COLO668 (cell line): Measurements from ENCODE around the gene RAD51B.

ENCODE experiments used
- DNase-seq: peaks from one replicate; lab custom pipeline; 2025; ENCODE audit not compliant: unreplicated experiment; lab: John Stamatoyannopoulos, UW

The RAD51B gene

GRCh38 chr14:68262567-68262966, 443.0 kb downstream of the RAD51B start:
- DNase-seq: no peak

GRCh38 chr14:68263563-68264259, 444.1 kb downstream of the RAD51B start:
- no peak for DNase-seq

GRCh38 chr14:68264260-68264569, 444.6 kb downstream of the RAD51B start:
- no peak for DNase-seq

- DNase-seq: no peak
Measured at GRCh38 chr14:68266998-68267397, 447.4 kb downstream of the RAD51B start.

- no peak for DNase-seq
Measured at GRCh38 chr14:68268197-68268596, 448.6 kb downstream of the RAD51B start.

- no peak for DNase-seq
Measured at GRCh38 chr14:68268719-68269118, 449.1 kb downstream of the RAD51B start.

GRCh38 chr14:68269136-68269927, 449.8 kb downstream of the RAD51B start:
- no peak for DNase-seq

- DNase-seq: no peak
Measured at GRCh38 chr14:68270342-68270741, 450.8 kb downstream of the RAD51B start.

- no peak for DNase-seq
Measured at GRCh38 chr14:68271913-68272391, 452.4 kb downstream of the RAD51B start.

- DNase-seq: no peak
Measured at GRCh38 chr14:68273413-68273812, 453.8 kb downstream of the RAD51B start.

GRCh38 chr14:68274725-68275124, 455.1 kb downstream of the RAD51B start:
- DNase-seq: no peak

GRCh38 chr14:68278576-68279436, 459.2 kb downstream of the RAD51B start:
- no peak for DNase-seq

GRCh38 chr14:68279437-68279720, 459.8 kb downstream of the RAD51B start:
- no peak for DNase-seq

- DNase-seq: no peak
Measured at GRCh38 chr14:68279777-68280233, 460.2 kb downstream of the RAD51B start.

GRCh38 chr14:68281497-68281896, 461.9 kb downstream of the RAD51B start:
- DNase-seq: no peak

GRCh38 chr14:68282479-68283377, 463.1 kb downstream of the RAD51B start:
- DNase-seq: no peak

GRCh38 chr14:68283378-68284123, 464.0 kb downstream of the RAD51B start:
- DNase-seq: no peak

GRCh38 chr14:68284333-68284732, 464.8 kb downstream of the RAD51B start:
- no peak for DNase-seq

GRCh38 chr14:68284834-68285233, 465.3 kb downstream of the RAD51B start:
- no peak for DNase-seq
